HCT116 (cell line): ENCODE data around the gene PTPRZ1. TPM values are rescaled to one million over a fixed set of nuclear protein-coding genes. Genes with fewer than 3 reads are reported as not detected.

Experiments used
- ATAC-seq: fragments of 200-7000 bp; cut with Tn5 transposase; 2 replicates; pipeline ENCODE4 v1.9.1; 2020; ENCODE audit warnings: mild to moderate bottlenecking, moderate library complexity
- BruUV-seq: library from RNA; stranded (reverse); fragments of 400-500 nt; replicated peaks from 2 replicates; lab custom pipeline; 2021; lab: Mats Ljungman, UMichigan
- CTCF ChIA-PET: fragments of 300-600 bp; sonication (Branson Sonifier 250); formaldehyde crosslinking; loops from one replicate; lab custom pipeline; 2021; ENCODE audit warnings: antibody characterized with exemption; lab: Charles Lee
- POLR2A ChIA-PET: fragments of 300-600, 350-600 bp; sonication (Branson Sonifier 250); formaldehyde crosslinking; loops from one replicate; lab custom pipeline; 2021; ENCODE audit warnings: antibody characterized with exemption; lab: Charles Lee
- RAD21 ChIA-PET, 2 experiments: fragments of 300-600 bp; sonication (Branson Sonifier 250); formaldehyde crosslinking; loops; one replicate each; lab custom pipeline; 2023; ENCODE audit warnings: low total read pairs in 2 of 2; ENCODE audit not compliant: uncharacterized antibody in 2 of 2, unreplicated experiment in 2 of 2, low non-redundant PET in 1 of 2; lab: Charles Lee
- DNase-seq: peaks from one replicate; pipeline ENCODE4 v3.0.0-alpha.2; 2010; ENCODE audit warnings: low read depth, low spot score
- H2AFZ ChIP-seq: fragments of 200-600 bp; shearing (Covaris generic), sonication (generic); 2 replicates; pipeline ENCODE4 v1.6.1; 2017; ENCODE audit warnings: low read depth, mixed run types, mixed read lengths, antibody characterized with exemption, low read length; ENCODE audit not compliant: poor library complexity, severe bottlenecking
- H3K27ac ChIP-seq: 2 replicates; pipeline ENCODE4 v1.5.1; 2012; ENCODE audit warnings: low read depth, low read length
- H3K27me3 ChIP-seq: fragments of 200-600 bp; sonication (generic); 2 replicates; pipeline ENCODE4 v1.6.1; 2016; ENCODE audit warnings: mixed run types, low read length, mixed read lengths; ENCODE audit not compliant: insufficient read depth
- H3K36me3 ChIP-seq, 2 experiments: fragments of 200-500 bp in 1 of 2; fragments of 200-600 bp in 1 of 2; sonication (Bioruptor generic) in 1 of 2; sonication (generic) in 1 of 2; 2 replicates each; pipeline versions ENCODE4 v1.5.1 to v1.6.1; 2014 to 2016; ENCODE audit warnings: low read length in 2 of 2, inconsistent platforms in 1 of 2, mixed read lengths in 1 of 2, mixed run types in 1 of 2; ENCODE audit not compliant: insufficient read depth in 2 of 2, control insufficient read depth in 1 of 2
- H3K4me1 ChIP-seq, 2 experiments: fragments of 200-600 bp in 1 of 2; sonication (generic) in 1 of 2; 2 replicates each; pipeline versions ENCODE4 v1.5.1 to v1.6.1; 2012 to 2017; ENCODE audit warnings: low read length in 2 of 2, inconsistent platforms in 1 of 2, mild to moderate bottlenecking in 1 of 2, mixed read lengths in 1 of 2, mixed run types in 1 of 2, moderate library complexity in 1 of 2; ENCODE audit not compliant: insufficient read depth in 2 of 2, control insufficient read depth in 1 of 2
- H3K4me2 ChIP-seq: fragments of 200-600 bp; sonication (generic); 2 replicates; pipeline ENCODE4 v1.6.1; 2017; ENCODE audit warnings: mixed run types, low read length, mixed read lengths
- H3K4me3 ChIP-seq, 2 experiments: fragments of 200-600 bp in 1 of 2; sonication (generic) in 1 of 2; replicated peaks in 1 of 2; 2 replicates each; pipeline ENCODE4 v1.5.1; 2011 to 2016; ENCODE audit warnings: low read length in 2 of 2, control low read depth in 1 of 2, low read depth in 1 of 2, mild to moderate bottlenecking in 1 of 2, mixed read lengths in 1 of 2, mixed run types in 1 of 2
- H3K79me2 ChIP-seq: fragments of 200-600 bp; sonication (generic); 2 replicates; pipeline ENCODE4 v1.6.1; 2017; ENCODE audit warnings: mild to moderate bottlenecking, mixed run types, low read length, moderate library complexity, mixed read lengths; ENCODE audit not compliant: insufficient read depth
- H3K9ac ChIP-seq: fragments of 200-600 bp; sonication (generic); 2 replicates; pipeline ENCODE4 v1.6.1; 2016; ENCODE audit warnings: low read length, mixed read lengths
- H3K9me2 ChIP-seq: fragments of 200-600 bp; sonication (generic), shearing (Covaris generic); 2 replicates; pipeline ENCODE4 v1.6.1; 2017; ENCODE audit warnings: mixed run types, mild to moderate bottlenecking, moderate library complexity; ENCODE audit not compliant: insufficient read depth
- H3K9me3 ChIP-seq, 2 experiments: fragments of 200-500 bp in 1 of 2; fragments of 200-600 bp in 1 of 2; sonication (Bioruptor generic) in 1 of 2; sonication (generic) in 1 of 2; 2 replicates each; pipeline ENCODE4 v1.6.1; 2014 to 2017; ENCODE audit warnings: low read length in 2 of 2, mixed read lengths in 2 of 2, inconsistent platforms in 1 of 2, low read depth in 1 of 2, mild to moderate bottlenecking in 1 of 2, mixed run types in 1 of 2, moderate library complexity in 1 of 2; ENCODE audit not compliant: control insufficient read depth in 1 of 2, insufficient read depth in 1 of 2
- H4K20me1 ChIP-seq: fragments of 200-600 bp; sonication (generic), shearing (Covaris generic); 2 replicates; pipeline ENCODE4 v1.6.1; 2017; ENCODE audit warnings: mixed run types, mild to moderate bottlenecking, moderate library complexity; ENCODE audit not compliant: insufficient read depth
- CTCF ChIP-seq, 3 experiments: fragments of 200-600 bp in 1 of 3; sonication (generic) in 1 of 3; IDR thresholded peaks in 2 of 3; conservative IDR thresholded peaks in 1 of 3; 2 replicates each; pipeline ENCODE4 v1.5.1; 2012 to 2017; ENCODE audit warnings: low read depth in 2 of 3, low read length in 2 of 3, antibody characterized with exemption in 1 of 3, borderline replicate concordance in 1 of 3, control low read depth in 1 of 3, mild to moderate bottlenecking in 1 of 3, mixed read lengths in 1 of 3, mixed run types in 1 of 3, moderate library complexity in 1 of 3; ENCODE audit not compliant: insufficient read depth in 1 of 3
- POLR2A ChIP-seq: IDR thresholded peaks from 2 replicates; pipeline ENCODE4 v1.7.0; 2011; ENCODE audit warnings: borderline replicate concordance; ENCODE audit not compliant: insufficient read depth, insufficient read length; ENCODE audit errors: extremely low read depth
- RAD21 ChIP-seq: IDR thresholded peaks from 2 replicates; pipeline ENCODE4 v1.6.1; 2012; ENCODE audit warnings: low read depth, mild to moderate bottlenecking
- intact Hi-C: fragments of 100-400 bp; cut with micrococcal nuclease; formaldehyde crosslinking; loops from 2 replicates; pipeline ENCODE4 v1.10.0; 2022
- total RNA-seq: library from RNA; stranded (reverse); gene quantifications from one replicate; pipeline ENCODE4 v1.2.1, GENCODE V29; 2021; ENCODE audit not compliant: unreplicated experiment
- TF ChIP-seq, protein P1 (sequence below): IDR thresholded peaks from 2 replicates; pipeline ENCODE4 v1.6.1; 2011; ENCODE audit warnings: mild to moderate bottlenecking, low read length, moderate library complexity; ENCODE audit not compliant: insufficient replicate concordance; ENCODE audit errors: extremely low read depth

Gene PTPRZ1
- total RNA-seq, 1 experiment from 2014 or later, result 0.25 TPM

- Histone ChIP-seq H4K20me1 (no peaks in the 10 kb centered on the region), H3K79me2 (no peaks in the 10 kb centered on the region), H3K9ac (no peak overlapping the region), H3K4me3 (no peak overlapping the region), H3K4me2 (peak overlapping the region; percentile 12; the same call in 1 of the 2 replicates), H3K27me3 (no peaks in the 10 kb centered on the region), H3K27ac (no peak overlapping the region), H2AFZ (peak overlapping the region; percentile 92), H3K9me3 (no peaks in the 10 kb centered on the region), H3K9me2 (no peaks in the 10 kb centered on the region), H3K36me3 (no peaks in the 10 kb centered on the region), H3K4me1 (no peaks in the 10 kb centered on the region)
- POLR2A ChIA-PET, result interaction anchor here (1.0 to 1.2 kb wide), 2 partner anchors 390 to 628 kb away, joined by 3 to 4 read pairs; no protein-coding TSS in a partner anchor
- no TSS peak for BruUV-seq
- intact Hi-C loops, result loop anchor here (1.0 to 10.0 kb wide), 7 partner anchors 243 to 1203 kb away; partner anchors contain the start of gene CPED1
- CTCF ChIA-PET, result interaction anchor here (0.6 to 4.1 kb wide), 38 partner anchors 9 to 1203 kb away, joined by 3 to 48 read pairs (median 4); partner anchors contain the start of genes CPED1 and FAM3C
- TF ChIP-seq CTCF (IDR thresholded peaks at IDR 0.05 in 2 of 3, conservative IDR thresholded peaks at IDR 0.05 in 1 of 3; ENCODE audit: borderline replicate concordance in 1 of 3, insufficient read depth in 1 of 3, low read depth in 2 of 3, low read length in 2 of 3) (peak; percentile 73 to 84 (median 75); a peak in 5 of 6 replicates), POLR2A (no peak), RAD21 (peak; percentile 85)
- TF ChIP-seq, protein P1, sequence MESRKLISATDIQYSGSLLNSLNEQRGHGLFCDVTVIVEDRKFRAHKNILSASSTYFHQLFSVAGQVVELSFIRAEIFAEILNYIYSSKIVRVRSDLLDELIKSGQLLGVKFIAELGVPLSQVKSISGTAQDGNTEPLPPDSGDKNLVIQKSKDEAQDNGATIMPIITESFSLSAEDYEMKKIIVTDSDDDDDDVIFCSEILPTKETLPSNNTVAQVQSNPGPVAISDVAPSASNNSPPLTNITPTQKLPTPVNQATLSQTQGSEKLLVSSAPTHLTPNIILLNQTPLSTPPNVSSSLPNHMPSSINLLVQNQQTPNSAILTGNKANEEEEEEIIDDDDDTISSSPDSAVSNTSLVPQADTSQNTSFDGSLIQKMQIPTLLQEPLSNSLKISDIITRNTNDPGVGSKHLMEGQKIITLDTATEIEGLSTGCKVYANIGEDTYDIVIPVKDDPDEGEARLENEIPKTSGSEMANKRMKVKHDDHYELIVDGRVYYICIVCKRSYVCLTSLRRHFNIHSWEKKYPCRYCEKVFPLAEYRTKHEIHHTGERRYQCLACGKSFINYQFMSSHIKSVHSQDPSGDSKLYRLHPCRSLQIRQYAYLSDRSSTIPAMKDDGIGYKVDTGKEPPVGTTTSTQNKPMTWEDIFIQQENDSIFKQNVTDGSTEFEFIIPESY, result no peak
- peak; percentile 93 for ATAC-seq
- RAD21 ChIA-PET, result interaction anchor here (0.8 to 1.7 kb wide), 6 partner anchors 181 to 867 kb away, joined by 3 to 6 read pairs (median 4); no protein-coding TSS in a partner anchor
- peak; percentile 78 for DNase-seq
Measured at GRCh38 chr7:121994625-121995410, 121.9 kb downstream of the PTPRZ1 start.
